Heart left ventricle (tissue), 16 donors: Measurements from ENCODE around the gene FCRL1. TPM values are rescaled to one million over a fixed set of nuclear protein-coding genes. Genes with fewer than 3 reads are reported as not detected.
A peak's percentile ranks its signal among the peaks of the same experiment; 100 is the strongest.

ENCODE experiments used
- ATAC-seq, 4 donors: fragments of 200-7000 bp; cut with Tn5 transposase; one replicate each; pipeline ENCODE4 v1.9.1; 2020 to 2022; ENCODE audit warnings: moderate library complexity in 4 of 4, mild to moderate bottlenecking in 3 of 4, moderate number of reproducible peaks in 1 of 4
- DNase-seq, 5 donors: peaks; one replicate each; pipeline ENCODE4 v3.0.0-alpha.2; 2020
- H3K27ac ChIP-seq, 12 donors: fragments of 200-600 bp; sonication (generic) in 4 of 12; one replicate each; pipeline versions ENCODE4 v1.5.0 to v1.8.0; 2016 to 2022; ENCODE audit warnings: mild to moderate bottlenecking in 2 of 12
- H3K27me3 ChIP-seq, 9 donors: fragments of 200-600 bp; sonication (generic) in 2 of 9; one replicate each; pipeline versions ENCODE4 v1.5.1 to v1.8.0; 2016 to 2022; ENCODE audit warnings: mild to moderate bottlenecking in 3 of 9
- H3K36me3 ChIP-seq, 9 donors: fragments of 200-600 bp; sonication (generic) in 2 of 9; one replicate each; pipeline versions ENCODE4 v1.5.0 to v1.8.0; 2018 to 2022; ENCODE audit warnings: mild to moderate bottlenecking in 2 of 9
- H3K4me1 ChIP-seq, 12 donors: fragments of 200-600 bp; sonication (generic) in 4 of 12; one replicate each; pipeline versions ENCODE4 v1.5.0 to v1.8.0; 2016 to 2022; ENCODE audit warnings: mild to moderate bottlenecking in 3 of 12
- H3K4me3 ChIP-seq, 12 donors: fragments of 200-600 bp; sonication (generic) in 4 of 12; one replicate each; pipeline versions ENCODE4 v1.5.0 to v1.8.0; 2017 to 2022; ENCODE audit warnings: mild to moderate bottlenecking in 9 of 12, moderate library complexity in 4 of 12
- H3K9me3 ChIP-seq, 12 donors: fragments of 200-600 bp; sonication (generic) in 4 of 12; one replicate each; pipeline versions ENCODE4 v1.5.0 to v1.8.0; 2016 to 2022; ENCODE audit warnings: mild to moderate bottlenecking in 1 of 12
- CTCF ChIP-seq, 12 donors: fragments of 200-600 bp; sonication (generic) in 4 of 12; IDR thresholded peaks; one replicate each; pipeline versions ENCODE4 v1.5.0 to v1.8.0; 2018 to 2022; ENCODE audit warnings: antibody characterized with exemption in 12 of 12, mild to moderate bottlenecking in 5 of 12
- POLR2A ChIP-seq, 2 donors: fragments of 450-650 bp; IDR thresholded peaks; one replicate each; pipeline ENCODE4 v1.6.1; 2017; ENCODE audit warnings: antibody characterized with exemption in 2 of 2, mild to moderate bottlenecking in 2 of 2, moderate library complexity in 2 of 2
- WGBS, 4 donors: extraction: QIAGEN DNeasy Blood & Tissue Kit in 2 of 4; methylation state at CpG; one replicate each; pipeline versions ENCODE4 v1.1.5 to v1.1.7; 2013 to 2018; 5-methylcytosine and 5-hydroxymethylcytosine counted together
- intact Hi-C, 10 donors: fragments of 100-400 bp; cut with DNase I; formaldehyde crosslinking; loops; one replicate each; pipeline versions ENCODE4 v1.11.1 to v1.14.2; 2022
- polyA plus RNA-seq, 2 donors: library from polyadenylated mRNA; stranded (reverse); fragments of 200-250 nt; gene quantifications; one replicate each; pipeline ENCODE4 v1.2.3, GENCODE V29; 2013
- total RNA-seq, 9 donors: library from RNA; depleted of rRNA in 2 of 9; stranded (reverse); fragments of >200 nt in 2 of 9; fragmentation: NEBNext Ultra II Directional in 3 of 9; extraction: Animal tissue kit (Norgen Biotek cat#: 25700) in 3 of 9; gene quantifications; one replicate each; pipeline versions ENCODE4 v1.1.0 to v1.2.4, GENCODE V29; 2016 to 2023
- donor health status: ischemic (EF 13 %, LVEDD 7.1; RV severe dilation, severe dysfunction).
- donor health status: healthy with polysubstance abuse.
- donor health status: DM: no; HTN: yes; CAD: no.
- donor health status: DM: no; HTN: no; CAD: no.
- donor health status: ischemic (EF 25% LVEDD 6.9; RV normal size, moderate dysfunction).
- donor health status: ischemic (EF 25% LVEDD 5.7; RV mildly dilated, moderate dysfunction).
- donor health status: healthy.
- donor health status: DM: yes; HTN: yes; CAD: no.
- donor health status: ischemic (EF 35%, LVEDD 5.7; RV mildly dilated, moderate dysfunction).
- donor health status: nonischemic (EF 11% LVEDD 7.7; RV severe dilation, severe dysfunction).
- donor health status: DM: yes; HTN: yes; CAD: no.
- donor health status: PGD.
- donor health status: ischemic (EF 29% LVEDD 5.4; RV normal size, mild dysfunction).
- donor health status: nonischemic (EF 23%, LVEDD 6.1; RV moderate dilation, normal function).

FCRL1 gene
- total and polyA plus RNA-seq, 11 donors: 0.04 to 0.35 TPM; not detected in 9

GRCh38 chr1:157775101-157775870, 44.6 kb downstream of the FCRL1 start:
- no peaks in the 10 kb centered on the region for H3K9me3 ChIP-seq
- DNase-seq (no peak), ATAC-seq (no peak)
- TF ChIP-seq POLR2A (IDR thresholded peaks at IDR 0.05): no peak
- TF ChIP-seq CTCF (IDR thresholded peaks at IDR 0.05): no peak
- peaks cover 0 to 4% (median 0%) of the 10 kb centered on the region in 9 donors for H3K27me3 ChIP-seq
- no peak overlapping the region for H3K4me3 ChIP-seq
- intact Hi-C loops: no loop called here
- peaks cover 0 to 5% (median 0%) of the 10 kb centered on the region in 12 donors for H3K4me1 ChIP-seq
- WGBS, 4 donors: 72 to 85% (median 79%) methylated on average over 4 of the region's 4 CpGs
- no peaks in the 10 kb centered on the region for H3K36me3 ChIP-seq
- no peak overlapping the region for H3K27ac ChIP-seq

GRCh38 chr1:157774412-157774811, 45.5 kb downstream of the FCRL1 start:
- no peaks in the 10 kb centered on the region for H3K36me3 ChIP-seq
- DNase-seq (no peak), ATAC-seq (no peak)
- H3K4me3 ChIP-seq: no peak overlapping the region
- H3K4me1 ChIP-seq: peaks cover 0 to 5% (median 0%) of the 10 kb centered on the region in 12 donors
- no peak overlapping the region for H3K27ac ChIP-seq
- TF ChIP-seq POLR2A (IDR thresholded peaks at IDR 0.05): no peak
- no peak for TF ChIP-seq CTCF (IDR thresholded peaks at IDR 0.05)
- H3K9me3 ChIP-seq: no peaks in the 10 kb centered on the region
- intact Hi-C loops: no loop called here
- peaks cover 0 to 4% (median 0%) of the 10 kb centered on the region in 9 donors for H3K27me3 ChIP-seq
- 57 to 66% (median 63%) methylated on average over 2 of the region's 2 CpGs for WGBS, 4 donors

GRCh38 chr1:157773493-157774350, 46.2 kb downstream of the FCRL1 start:
- DNase-seq: no peak
- Histone ChIP-seq H3K4me1 (peaks cover 0 to 5% (median 0%) of the 10 kb centered on the region in 12 donors), H3K36me3 (no peaks in the 10 kb centered on the region), H3K27ac (no peak overlapping the region), H3K27me3 (peaks cover 0 to 4% (median 0%) of the 10 kb centered on the region in 9 donors), H3K9me3 (no peaks in the 10 kb centered on the region), H3K4me3 (no peak overlapping the region)
- intact Hi-C loops: no loop called here
- TF ChIP-seq CTCF (IDR thresholded peaks at IDR 0.05) (peak in 1 of 12 donors; percentile 7), POLR2A (IDR thresholded peaks at IDR 0.05) (no peak)
- ATAC-seq: no peak
- 15 to 24% (median 19%) methylated on average over 1 of the region's 1 CpG for WGBS, 4 donors
